K562 (cell line): Measurements from ENCODE around the gene CDH1. TPM values are rescaled to one million over a fixed set of nuclear protein-coding genes. Genes with fewer than 3 reads are reported as not detected.

Experiments
- BCL6 ChIP-seq: fragments of 250-450 bp; sonication (Bioruptor Pico); IDR thresholded peaks from 2 replicates; pipeline ENCODE4 v1.4.0; 2020
- COPS2 ChIP-seq: fragments of 450-650 bp; conservative IDR thresholded peaks from 2 replicates; pipeline ENCODE4 v1.6.1; 2016; ENCODE audit warnings: mild to moderate bottlenecking, moderate library complexity
- NFYB ChIP-seq: IDR thresholded peaks from 2 replicates; pipeline ENCODE4 v1.6.1; 2011; ENCODE audit warnings: mild to moderate bottlenecking, moderate library complexity; ENCODE audit not compliant: insufficient read length; ENCODE audit errors: extremely low read depth
- NR2C1 ChIP-seq, 2 experiments: fragments of 450-650 bp; IDR thresholded peaks; 2 replicates each; pipeline ENCODE4 v1.6.1; 2017; ENCODE audit warnings: mild to moderate bottlenecking in 2 of 2, antibody characterized with exemption in 1 of 2, inconsistent platforms in 1 of 2, missing compliant biosample characterization in 1 of 2, missing genetic modification characterization in 1 of 2
- POU5F1 ChIP-seq: fragments of 150-350 bp; IDR thresholded peaks from 2 replicates; pipeline ENCODE4 v1.6.1; 2014; ENCODE audit warnings: borderline replicate concordance, low read length, low read depth, mild to moderate bottlenecking; ENCODE audit not compliant: partially characterized antibody
- SOX6 ChIP-seq: fragments of 450-650 bp; IDR thresholded peaks from 2 replicates; pipeline ENCODE4 v1.6.1; 2014; ENCODE audit warnings: mild to moderate bottlenecking
- SP2 ChIP-seq: IDR thresholded peaks from 2 replicates; pipeline ENCODE4 v1.6.1; 2011; ENCODE audit warnings: mild to moderate bottlenecking, low read depth, low read length, moderate library complexity; ENCODE audit not compliant: poor library complexity, severe bottlenecking; ENCODE audit errors: extremely low read depth
- SUPT5H ChIP-seq: fragments of 450-650 bp; IDR thresholded peaks from 2 replicates; pipeline ENCODE4 v1.6.1; 2016
- TAF7 ChIP-seq: fragments of 450-650 bp; IDR thresholded peaks from 2 replicates; pipeline ENCODE4 v1.6.1; 2016; ENCODE audit warnings: missing genetic modification characterization, missing compliant biosample characterization
- ZNF133 ChIP-seq: fragments of 250-450 bp; sonication (Bioruptor Pico); IDR thresholded peaks from 2 replicates; pipeline ENCODE4 v1.4.0; 2020; ENCODE audit warnings: mild to moderate bottlenecking
- ZNF184 ChIP-seq: sonication (generic); formaldehyde crosslinking; IDR thresholded peaks from 2 replicates; pipeline ENCODE4 v1.5.0; 2020; ENCODE audit warnings: missing genetic modification reagents
- ZNF311 ChIP-seq: fragments of 250-450 bp; sonication (Bioruptor Pico); IDR thresholded peaks from 2 replicates; pipeline ENCODE4 v1.4.0; 2020; ENCODE audit warnings: mild to moderate bottlenecking, moderate library complexity
- polyA plus RNA-seq, 8 experiments: library from polyadenylated mRNA; depleted of rRNA in 4 of 8; stranded (reverse) in 5 of 8; unstranded in 3 of 8; fragments of >200 nt; fragmentation: Nextera tagmentation in 2 of 8; fragmentation: Illumina TruSeq in 1 of 8; extraction: Ambion mirVana in 2 of 8; extraction: Trizol in 1 of 8; gene quantifications; 2 replicates each; pipeline versions ENCODE4 v1.2.1 to v1.2.3, GENCODE V29; 2011 to 2014; ENCODE audit warnings: inconsistent platforms in 1 of 8, missing spikeins in 1 of 8
- total RNA-seq, 7 experiments: library from RNA; depleted of rRNA in 6 of 7; stranded (reverse); fragments of >200 nt in 6 of 7; fragmentation: Illumina TruSeq in 2 of 7; extraction: Trizol in 2 of 7; gene quantifications; 2 replicates each; pipeline versions ENCODE4 v1.2.1 to v1.2.3, GENCODE V29; 2011 to 2021; ENCODE audit warnings: low replicate concordance in 1 of 7
- TF ChIP-seq, protein P1 (sequence below): fragments of 450-650 bp; formaldehyde crosslinking; IDR thresholded peaks from 2 replicates; pipeline ENCODE4 v1.4.0; 2020; ENCODE audit warnings: mild to moderate bottlenecking, mixed read lengths
- TF ChIP-seq, protein P2 (sequence below): sonication (generic); formaldehyde crosslinking; IDR thresholded peaks from 2 replicates; pipeline ENCODE4 v1.8.0; 2023; ENCODE audit warnings: mild to moderate bottlenecking, missing genetic modification reagents
- TF ChIP-seq, protein P3 (sequence below): fragments of 250-450 bp; sonication (Bioruptor Pico); IDR thresholded peaks from 2 replicates; pipeline ENCODE4 v1.5.0; 2020; ENCODE audit warnings: mild to moderate bottlenecking
- TF ChIP-seq, protein P4 (sequence below): fragments of 450-650 bp; IDR thresholded peaks from 2 replicates; pipeline ENCODE4 v1.6.1; 2018; ENCODE audit not compliant: partially characterized antibody
- TF ChIP-seq, protein P5 (sequence below): fragments of 250-450 bp; sonication (Bioruptor Pico); IDR thresholded peaks from 2 replicates; pipeline ENCODE4 v1.8.0; 2022; ENCODE audit warnings: inconsistent platforms, mild to moderate bottlenecking, moderate library complexity, borderline replicate concordance

The CDH1 gene
- total and polyA plus RNA-seq, 9 of the 15 experiments (the other 6 are each of a cell fraction or from before 2014, with no cell fraction given) = 0.01 to 0.69 TPM; not detected in 7

DNA sequence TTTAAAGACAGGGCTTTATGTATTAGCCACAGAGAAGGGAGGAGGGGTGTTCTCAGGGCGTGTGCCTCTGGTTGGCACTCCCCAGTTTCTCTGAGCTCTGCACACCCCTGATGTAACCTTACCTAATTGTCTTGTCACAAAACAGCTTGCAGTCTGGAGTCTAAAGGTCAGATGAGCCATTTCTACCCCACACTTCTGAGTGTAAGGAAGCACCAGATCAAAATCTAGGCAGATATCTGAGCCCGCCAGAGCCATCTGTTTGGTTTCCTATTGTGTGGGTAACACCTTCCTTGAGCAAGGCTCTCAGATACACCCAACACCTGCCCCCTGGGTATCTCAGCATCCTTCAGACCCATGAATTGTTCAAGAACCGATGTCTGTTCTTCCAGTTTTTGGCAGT, 15.5 kb downstream of the CDH1 start (continued):
- TF ChIP-seq, protein P1, sequence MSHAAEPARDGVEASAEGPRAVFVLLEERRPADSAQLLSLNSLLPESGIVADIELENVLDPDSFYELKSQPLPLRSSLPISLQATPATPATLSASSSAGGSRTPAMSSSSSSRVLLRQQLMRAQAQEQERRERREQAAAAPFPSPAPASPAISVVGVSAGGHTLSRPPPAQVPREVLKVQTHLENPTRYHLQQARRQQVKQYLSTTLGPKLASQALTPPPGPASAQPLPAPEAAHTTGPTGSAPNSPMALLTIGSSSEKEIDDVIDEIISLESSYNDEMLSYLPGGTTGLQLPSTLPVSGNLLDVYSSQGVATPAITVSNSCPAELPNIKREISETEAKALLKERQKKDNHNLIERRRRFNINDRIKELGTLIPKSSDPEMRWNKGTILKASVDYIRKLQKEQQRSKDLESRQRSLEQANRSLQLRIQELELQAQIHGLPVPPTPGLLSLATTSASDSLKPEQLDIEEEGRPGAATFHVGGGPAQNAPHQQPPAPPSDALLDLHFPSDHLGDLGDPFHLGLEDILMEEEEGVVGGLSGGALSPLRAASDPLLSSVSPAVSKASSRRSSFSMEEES (CRISPR knock-in tag) = no peak
- no peak for TF ChIP-seq NFYB
- TF ChIP-seq COPS2 = no peak
- no peak for TF ChIP-seq SUPT5H
- TF ChIP-seq ZNF311 (CRISPR knock-in tag) = no peak
- TF ChIP-seq POU5F1 = no peak
- no peak for TF ChIP-seq NR2C1 (IDR thresholded peaks at IDR 0.05)
- TF ChIP-seq NR2C1 (tag; IDR thresholded peaks at IDR 0.05) = no peak
- peak; percentile 80 for TF ChIP-seq SOX6
- TF ChIP-seq ZNF184 (CRISPR knock-in tag) = no peak
- TF ChIP-seq, protein P2, sequence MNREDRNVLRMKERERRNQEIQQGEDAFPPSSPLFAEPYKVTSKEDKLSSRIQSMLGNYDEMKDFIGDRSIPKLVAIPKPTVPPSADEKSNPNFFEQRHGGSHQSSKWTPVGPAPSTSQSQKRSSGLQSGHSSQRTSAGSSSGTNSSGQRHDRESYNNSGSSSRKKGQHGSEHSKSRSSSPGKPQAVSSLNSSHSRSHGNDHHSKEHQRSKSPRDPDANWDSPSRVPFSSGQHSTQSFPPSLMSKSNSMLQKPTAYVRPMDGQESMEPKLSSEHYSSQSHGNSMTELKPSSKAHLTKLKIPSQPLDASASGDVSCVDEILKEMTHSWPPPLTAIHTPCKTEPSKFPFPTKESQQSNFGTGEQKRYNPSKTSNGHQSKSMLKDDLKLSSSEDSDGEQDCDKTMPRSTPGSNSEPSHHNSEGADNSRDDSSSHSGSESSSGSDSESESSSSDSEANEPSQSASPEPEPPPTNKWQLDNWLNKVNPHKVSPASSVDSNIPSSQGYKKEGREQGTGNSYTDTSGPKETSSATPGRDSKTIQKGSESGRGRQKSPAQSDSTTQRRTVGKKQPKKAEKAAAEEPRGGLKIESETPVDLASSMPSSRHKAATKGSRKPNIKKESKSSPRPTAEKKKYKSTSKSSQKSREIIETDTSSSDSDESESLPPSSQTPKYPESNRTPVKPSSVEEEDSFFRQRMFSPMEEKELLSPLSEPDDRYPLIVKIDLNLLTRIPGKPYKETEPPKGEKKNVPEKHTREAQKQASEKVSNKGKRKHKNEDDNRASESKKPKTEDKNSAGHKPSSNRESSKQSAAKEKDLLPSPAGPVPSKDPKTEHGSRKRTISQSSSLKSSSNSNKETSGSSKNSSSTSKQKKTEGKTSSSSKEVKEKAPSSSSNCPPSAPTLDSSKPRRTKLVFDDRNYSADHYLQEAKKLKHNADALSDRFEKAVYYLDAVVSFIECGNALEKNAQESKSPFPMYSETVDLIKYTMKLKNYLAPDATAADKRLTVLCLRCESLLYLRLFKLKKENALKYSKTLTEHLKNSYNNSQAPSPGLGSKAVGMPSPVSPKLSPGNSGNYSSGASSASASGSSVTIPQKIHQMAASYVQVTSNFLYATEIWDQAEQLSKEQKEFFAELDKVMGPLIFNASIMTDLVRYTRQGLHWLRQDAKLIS = no peak
- TF ChIP-seq, protein P3, sequence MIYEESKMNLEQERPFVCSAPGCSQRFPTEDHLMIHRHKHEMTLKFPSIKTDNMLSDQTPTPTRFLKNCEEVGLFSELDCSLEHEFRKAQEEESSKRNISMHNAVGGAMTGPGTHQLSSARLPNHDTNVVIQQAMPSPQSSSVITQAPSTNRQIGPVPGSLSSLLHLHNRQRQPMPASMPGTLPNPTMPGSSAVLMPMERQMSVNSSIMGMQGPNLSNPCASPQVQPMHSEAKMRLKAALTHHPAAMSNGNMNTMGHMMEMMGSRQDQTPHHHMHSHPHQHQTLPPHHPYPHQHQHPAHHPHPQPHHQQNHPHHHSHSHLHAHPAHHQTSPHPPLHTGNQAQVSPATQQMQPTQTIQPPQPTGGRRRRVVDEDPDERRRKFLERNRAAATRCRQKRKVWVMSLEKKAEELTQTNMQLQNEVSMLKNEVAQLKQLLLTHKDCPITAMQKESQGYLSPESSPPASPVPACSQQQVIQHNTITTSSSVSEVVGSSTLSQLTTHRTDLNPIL (CRISPR knock-in tag) = no peak
- TF ChIP-seq, protein P4, sequence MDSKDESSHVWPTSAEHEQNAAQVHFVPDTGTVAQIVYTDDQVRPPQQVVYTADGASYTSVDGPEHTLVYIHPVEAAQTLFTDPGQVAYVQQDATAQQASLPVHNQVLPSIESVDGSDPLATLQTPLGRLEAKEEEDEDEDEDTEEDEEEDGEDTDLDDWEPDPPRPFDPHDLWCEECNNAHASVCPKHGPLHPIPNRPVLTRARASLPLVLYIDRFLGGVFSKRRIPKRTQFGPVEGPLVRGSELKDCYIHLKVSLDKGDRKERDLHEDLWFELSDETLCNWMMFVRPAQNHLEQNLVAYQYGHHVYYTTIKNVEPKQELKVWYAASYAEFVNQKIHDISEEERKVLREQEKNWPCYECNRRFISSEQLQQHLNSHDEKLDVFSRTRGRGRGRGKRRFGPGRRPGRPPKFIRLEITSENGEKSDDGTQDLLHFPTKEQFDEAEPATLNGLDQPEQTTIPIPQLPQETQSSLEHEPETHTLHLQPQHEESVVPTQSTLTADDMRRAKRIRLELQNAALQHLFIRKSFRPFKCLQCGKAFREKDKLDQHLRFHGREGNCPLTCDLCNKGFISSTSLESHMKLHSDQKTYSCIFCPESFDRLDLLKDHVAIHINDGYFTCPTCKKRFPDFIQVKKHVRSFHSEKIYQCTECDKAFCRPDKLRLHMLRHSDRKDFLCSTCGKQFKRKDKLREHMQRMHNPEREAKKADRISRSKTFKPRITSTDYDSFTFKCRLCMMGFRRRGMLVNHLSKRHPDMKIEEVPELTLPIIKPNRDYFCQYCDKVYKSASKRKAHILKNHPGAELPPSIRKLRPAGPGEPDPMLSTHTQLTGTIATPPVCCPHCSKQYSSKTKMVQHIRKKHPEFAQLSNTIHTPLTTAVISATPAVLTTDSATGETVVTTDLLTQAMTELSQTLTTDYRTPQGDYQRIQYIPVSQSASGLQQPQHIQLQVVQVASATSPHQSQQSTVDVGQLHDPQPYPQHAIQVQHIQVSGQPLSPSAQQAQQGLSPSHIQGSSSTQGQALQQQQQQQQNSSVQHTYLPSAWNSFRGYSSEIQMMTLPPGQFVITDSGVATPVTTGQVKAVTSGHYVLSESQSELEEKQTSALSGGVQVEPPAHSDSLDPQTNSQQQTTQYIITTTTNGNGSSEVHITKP = no peak
- TF ChIP-seq TAF7 (tag) = no peak
- TF ChIP-seq ZNF133 = no peak
- TF ChIP-seq BCL6 (CRISPR knock-in tag) = no peak
- TF ChIP-seq, protein P5, sequence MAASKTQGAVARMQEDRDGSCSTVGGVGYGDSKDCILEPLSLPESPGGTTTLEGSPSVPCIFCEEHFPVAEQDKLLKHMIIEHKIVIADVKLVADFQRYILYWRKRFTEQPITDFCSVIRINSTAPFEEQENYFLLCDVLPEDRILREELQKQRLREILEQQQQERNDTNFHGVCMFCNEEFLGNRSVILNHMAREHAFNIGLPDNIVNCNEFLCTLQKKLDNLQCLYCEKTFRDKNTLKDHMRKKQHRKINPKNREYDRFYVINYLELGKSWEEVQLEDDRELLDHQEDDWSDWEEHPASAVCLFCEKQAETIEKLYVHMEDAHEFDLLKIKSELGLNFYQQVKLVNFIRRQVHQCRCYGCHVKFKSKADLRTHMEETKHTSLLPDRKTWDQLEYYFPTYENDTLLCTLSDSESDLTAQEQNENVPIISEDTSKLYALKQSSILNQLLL (CRISPR knock-in tag) = no peak
- no peak for TF ChIP-seq SP2
